ENCODE results near the gene ANAPC16.
A peak's percentile ranks its signal among the peaks of the same experiment; 100 is the strongest.
"Not testable (repeated sequence)": the region's sequence is repeated elsewhere in the genome, so short reads cannot be mapped to it uniquely, and the experiment has no call there.

Gene ANAPC16

GRCh38 chr10:72265990-72266865, 50.4 kb downstream of the ANAPC16 start:
- DNase-seq (ENCODE audit: low read depth, low spot score): no peak
- no peak for TF ChIP-seq EZH2 (IDR thresholded peaks at IDR 0.05)
- TF ChIP-seq FOXP2 (optimal IDR thresholded peaks at IDR 0.05; ENCODE audit: control extremely low read depth, extremely low read length, insufficient read depth): no peak
- TF ChIP-seq POLR2AphosphoS5 (IDR thresholded peaks at IDR 0.05; ENCODE audit: borderline replicate concordance, low read depth, low read length): no peak
- Histone ChIP-seq H3K9ac (ENCODE audit: insufficient read length) (no peak overlapping the region), H3K36me3 (ENCODE audit: insufficient read depth, low read length) (no peaks in the 10 kb centered on the region), H3K4me3 (no peak overlapping the region), H3K9me3 (ENCODE audit: low read depth, low read length) (no peaks in the 10 kb centered on the region), H3K27ac (peak overlapping the region; percentile 68; the same call in 1 of the 2 replicates)

- Histone ChIP-seq H3K27ac (0 out of 2 replicates have a peak overlapping the region, but pooled peaks have one; percentile 2), H3K9ac (ENCODE audit: insufficient read length) (no peak overlapping the region)
- TF ChIP-seq POLR2AphosphoS5 (IDR thresholded peaks at IDR 0.05; ENCODE audit: borderline replicate concordance, low read depth, low read length) (no peak), EZH2 (IDR thresholded peaks at IDR 0.05) (no peak), FOXP2 (optimal IDR thresholded peaks at IDR 0.05; ENCODE audit: control extremely low read depth, extremely low read length, insufficient read depth) (no peak)
Measured at GRCh38 chr10:72267381-72267780, 51.6 kb downstream of the ANAPC16 start.

GRCh38 chr10:72267819-72268399, 52.1 kb downstream of the ANAPC16 start:
- no peak for DNase-seq (ENCODE audit: low read depth, low spot score)
- Histone ChIP-seq H3K36me3 (ENCODE audit: insufficient read depth, low read length) (no peaks in the 10 kb centered on the region), H3K9me3 (ENCODE audit: low read depth, low read length) (no peaks in the 10 kb centered on the region), H3K27ac (0 out of 2 replicates have a peak overlapping the region, but pooled peaks have one; percentile 2), H3K9ac (ENCODE audit: insufficient read length) (no peak overlapping the region), H3K4me3 (no peak overlapping the region)
- TF ChIP-seq FOXP2 (optimal IDR thresholded peaks at IDR 0.05; ENCODE audit: control extremely low read depth, extremely low read length, insufficient read depth): no peak
- TF ChIP-seq POLR2AphosphoS5 (IDR thresholded peaks at IDR 0.05; ENCODE audit: borderline replicate concordance, low read depth, low read length): no peak
- TF ChIP-seq EZH2 (IDR thresholded peaks at IDR 0.05): no peak

More at GRCh38 chr10:72267381-72267780, 51.6 kb downstream of the ANAPC16 start:
- H3K4me3 ChIP-seq: no peak overlapping the region
- DNase-seq (ENCODE audit: low read depth, low spot score): no peak
- H3K36me3 ChIP-seq (ENCODE audit: insufficient read depth, low read length): no peaks in the 10 kb centered on the region
- no peaks in the 10 kb centered on the region for H3K9me3 ChIP-seq (ENCODE audit: low read depth, low read length)

- not testable (repeated sequence) for H3K9me3 ChIP-seq (ENCODE audit: low read depth, low read length); DNase-seq (ENCODE audit: low read depth, low spot score); H3K4me3 ChIP-seq; H3K36me3 ChIP-seq (ENCODE audit: insufficient read depth, low read length); H3K9ac ChIP-seq (ENCODE audit: insufficient read length); H3K27ac ChIP-seq
Measured at GRCh38 chr10:72268475-72269200, 52.8 kb downstream of the ANAPC16 start.

GRCh38 chr10:72270607-72271281, 54.9 kb downstream of the ANAPC16 start:
- Histone ChIP-seq H3K27ac (no peak overlapping the region), H3K9ac (ENCODE audit: insufficient read length) (no peak overlapping the region), H3K4me3 (no peak overlapping the region), H3K9me3 (ENCODE audit: low read depth, low read length) (no peaks in the 10 kb centered on the region), H3K36me3 (ENCODE audit: insufficient read depth, low read length) (peaks cover 12% of the 10 kb centered on the region)
- DNase-seq (ENCODE audit: low read depth, low spot score): no peak
- no peak for TF ChIP-seq POLR2AphosphoS5 (IDR thresholded peaks at IDR 0.05; ENCODE audit: borderline replicate concordance, low read depth, low read length)
- no peak for TF ChIP-seq FOXP2 (optimal IDR thresholded peaks at IDR 0.05; ENCODE audit: control extremely low read depth, extremely low read length, insufficient read depth)
- no peak for TF ChIP-seq EZH2 (IDR thresholded peaks at IDR 0.05)

GRCh38 chr10:72272689-72273409, 57.0 kb downstream of the ANAPC16 start:
- H3K4me3 ChIP-seq: peak overlapping the region; percentile 83
- DNase-seq (ENCODE audit: low read depth, low spot score): no peak
- H3K27ac ChIP-seq: peak overlapping the region; percentile 81; the same call in 1 of the 2 replicates
- H3K9me3 ChIP-seq (ENCODE audit: low read depth, low read length): no peaks in the 10 kb centered on the region
- peaks cover 14% of the 10 kb centered on the region for H3K36me3 ChIP-seq (ENCODE audit: insufficient read depth, low read length)
- peak overlapping the region; percentile 10 for H3K9ac ChIP-seq (ENCODE audit: insufficient read length)
- TF ChIP-seq POLR2AphosphoS5 (IDR thresholded peaks at IDR 0.05; ENCODE audit: borderline replicate concordance, low read depth, low read length): no peak
- TF ChIP-seq FOXP2 (optimal IDR thresholded peaks at IDR 0.05; ENCODE audit: control extremely low read depth, extremely low read length, insufficient read depth): no peak
- TF ChIP-seq EZH2 (IDR thresholded peaks at IDR 0.05): no peak

- Histone ChIP-seq H3K27ac (peak within 1 kb of the TSS; percentile 81; the same call in 1 of the 2 replicates), H3K4me3 (peak within 1 kb of the TSS; percentile 83), H3K36me3 (ENCODE audit: insufficient read depth, low read length) (peaks cover 14% of the 10 kb centered on the region), H3K9me3 (ENCODE audit: low read depth, low read length) (no peaks in the 10 kb centered on the region), H3K9ac (ENCODE audit: insufficient read length) (peak within 1 kb of the TSS; percentile 84)
- TF ChIP-seq POLR2AphosphoS5 (IDR thresholded peaks at IDR 0.05; ENCODE audit: borderline replicate concordance, low read depth, low read length): peak; percentile 99
- no peak for TF ChIP-seq EZH2 (IDR thresholded peaks at IDR 0.05)
- TF ChIP-seq FOXP2 (optimal IDR thresholded peaks at IDR 0.05; ENCODE audit: control extremely low read depth, extremely low read length, insufficient read depth): peak; percentile 94
- peak; percentile 40 for DNase-seq (ENCODE audit: low read depth, low spot score)
Measured at GRCh38 chr10:72273410-72274212, 57.8 kb downstream of the ANAPC16 start, which contains the start of gene DDIT4. TSS of gene DDIT4 (plus strand) at chr10:72273924. CDS start at chr10:72274217, 293 bp downstream.

All from SK-N-MC (cell line).